ENCODE measurements around the gene MAP3K4.

DNA sequence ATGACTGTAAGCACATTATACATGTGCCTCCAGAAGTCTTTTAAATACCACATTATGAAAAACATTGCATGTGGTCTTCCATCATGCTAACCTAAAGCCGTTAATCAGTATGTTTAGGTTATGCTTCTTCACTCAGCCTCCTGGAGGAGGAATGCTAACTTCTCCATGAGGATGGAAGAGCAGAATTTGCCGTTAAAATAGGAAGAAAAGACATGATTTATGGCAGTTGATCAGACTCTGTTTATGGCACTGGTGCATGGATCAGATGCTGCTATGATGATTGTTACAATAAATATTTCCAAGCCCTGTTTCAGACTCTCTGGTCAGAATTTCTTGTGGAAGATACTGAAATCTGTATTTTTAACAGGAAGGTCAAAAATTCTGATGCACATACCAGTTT, 31.7 kb downstream of the MAP3K4 start:
- TF ChIP-seq ISL1 (CRISPR knock-in tag; IDR thresholded peaks at IDR 0.05) (no peak), ZFP30 (CRISPR knock-in tag; IDR thresholded peaks at IDR 0.05) (no peak), ZFP3 (CRISPR knock-in tag; IDR thresholded peaks at IDR 0.05) (no peak), OSR1 (CRISPR knock-in tag; IDR thresholded peaks at IDR 0.05) (no peak), TOX (CRISPR knock-in tag; IDR thresholded peaks at IDR 0.05; ENCODE audit: borderline replicate concordance) (no peak), ESRRG (CRISPR knock-in tag; IDR thresholded peaks at IDR 0.05) (no peak), ZNF70 (CRISPR knock-in tag; IDR thresholded peaks at IDR 0.05) (no peak), ZC3H10 (CRISPR knock-in tag; IDR thresholded peaks at IDR 0.05) (no peak), CSDC2 (CRISPR knock-in tag; IDR thresholded peaks at IDR 0.05) (no peak), RARB (CRISPR knock-in tag; IDR thresholded peaks at IDR 0.05) (no peak), BACH2 (CRISPR knock-in tag; IDR thresholded peaks at IDR 0.05; ENCODE audit: borderline replicate concordance) (no peak)
- TF ChIP-seq, protein P1, sequence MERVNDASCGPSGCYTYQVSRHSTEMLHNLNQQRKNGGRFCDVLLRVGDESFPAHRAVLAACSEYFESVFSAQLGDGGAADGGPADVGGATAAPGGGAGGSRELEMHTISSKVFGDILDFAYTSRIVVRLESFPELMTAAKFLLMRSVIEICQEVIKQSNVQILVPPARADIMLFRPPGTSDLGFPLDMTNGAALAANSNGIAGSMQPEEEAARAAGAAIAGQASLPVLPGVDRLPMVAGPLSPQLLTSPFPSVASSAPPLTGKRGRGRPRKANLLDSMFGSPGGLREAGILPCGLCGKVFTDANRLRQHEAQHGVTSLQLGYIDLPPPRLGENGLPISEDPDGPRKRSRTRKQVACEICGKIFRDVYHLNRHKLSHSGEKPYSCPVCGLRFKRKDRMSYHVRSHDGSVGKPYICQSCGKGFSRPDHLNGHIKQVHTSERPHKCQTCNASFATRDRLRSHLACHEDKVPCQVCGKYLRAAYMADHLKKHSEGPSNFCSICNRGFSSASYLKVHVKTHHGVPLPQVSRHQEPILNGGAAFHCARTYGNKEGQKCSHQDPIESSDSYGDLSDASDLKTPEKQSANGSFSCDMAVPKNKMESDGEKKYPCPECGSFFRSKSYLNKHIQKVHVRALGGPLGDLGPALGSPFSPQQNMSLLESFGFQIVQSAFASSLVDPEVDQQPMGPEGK (CRISPR knock-in tag; IDR thresholded peaks at IDR 0.05; ENCODE audit: borderline replicate concordance), result no peak
- TF ChIP-seq, protein P2, sequence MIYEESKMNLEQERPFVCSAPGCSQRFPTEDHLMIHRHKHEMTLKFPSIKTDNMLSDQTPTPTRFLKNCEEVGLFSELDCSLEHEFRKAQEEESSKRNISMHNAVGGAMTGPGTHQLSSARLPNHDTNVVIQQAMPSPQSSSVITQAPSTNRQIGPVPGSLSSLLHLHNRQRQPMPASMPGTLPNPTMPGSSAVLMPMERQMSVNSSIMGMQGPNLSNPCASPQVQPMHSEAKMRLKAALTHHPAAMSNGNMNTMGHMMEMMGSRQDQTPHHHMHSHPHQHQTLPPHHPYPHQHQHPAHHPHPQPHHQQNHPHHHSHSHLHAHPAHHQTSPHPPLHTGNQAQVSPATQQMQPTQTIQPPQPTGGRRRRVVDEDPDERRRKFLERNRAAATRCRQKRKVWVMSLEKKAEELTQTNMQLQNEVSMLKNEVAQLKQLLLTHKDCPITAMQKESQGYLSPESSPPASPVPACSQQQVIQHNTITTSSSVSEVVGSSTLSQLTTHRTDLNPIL (CRISPR knock-in tag; IDR thresholded peaks at IDR 0.05; ENCODE audit: low read depth), result no peak
- TF ChIP-seq, protein P3, sequence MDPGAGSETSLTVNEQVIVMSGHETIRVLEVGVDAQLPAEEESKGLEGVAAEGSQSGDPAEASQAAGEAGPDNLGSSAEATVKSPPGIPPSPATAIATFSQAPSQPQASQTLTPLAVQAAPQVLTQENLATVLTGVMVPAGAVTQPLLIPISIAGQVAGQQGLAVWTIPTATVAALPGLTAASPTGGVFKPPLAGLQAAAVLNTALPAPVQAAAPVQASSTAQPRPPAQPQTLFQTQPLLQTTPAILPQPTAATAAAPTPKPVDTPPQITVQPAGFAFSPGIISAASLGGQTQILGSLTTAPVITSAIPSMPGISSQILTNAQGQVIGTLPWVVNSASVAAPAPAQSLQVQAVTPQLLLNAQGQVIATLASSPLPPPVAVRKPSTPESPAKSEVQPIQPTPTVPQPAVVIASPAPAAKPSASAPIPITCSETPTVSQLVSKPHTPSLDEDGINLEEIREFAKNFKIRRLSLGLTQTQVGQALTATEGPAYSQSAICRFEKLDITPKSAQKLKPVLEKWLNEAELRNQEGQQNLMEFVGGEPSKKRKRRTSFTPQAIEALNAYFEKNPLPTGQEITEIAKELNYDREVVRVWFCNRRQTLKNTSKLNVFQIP (CRISPR knock-in tag; IDR thresholded peaks at IDR 0.05; ENCODE audit: borderline replicate concordance, low read depth), result no peak
